Adrenal gland (tissue), 12 donors: ENCODE results near the gene TPSD1. TPM values are rescaled to one million over a fixed set of nuclear protein-coding genes. Genes with fewer than 3 reads are reported as not detected.

Source experiments
- DNase-seq, 7 donors: peaks; one replicate each; pipeline ENCODE4 v3.0.0-alpha.2; 2019 to 2020
- H3K27ac ChIP-seq, 5 donors: fragments of 200-600 bp; sonication (generic) in 4 of 5; 1 replicate in 3 of 5; 2 replicates in 2 of 5; pipeline versions ENCODE4 v1.5.1 to v1.8.0; 2016 to 2020; ENCODE audit warnings: mild to moderate bottlenecking in 1 of 5
- H3K27me3 ChIP-seq: fragments of 200-600 bp; 2 replicates; pipeline ENCODE4 v1.8.0; 2021
- H3K36me3 ChIP-seq, 2 donors: fragments of 200-600 bp; replicated peaks in 1 of 2; 1 replicate in 1 of 2; 2 replicates in 1 of 2; pipeline versions ENCODE4 v1.5.1 to v1.8.0; 2018 to 2022
- H3K4me1 ChIP-seq, 2 donors: fragments of 200-600 bp; replicated peaks in 1 of 2; 1 replicate in 1 of 2; 2 replicates in 1 of 2; pipeline versions ENCODE4 v1.5.1 to v1.8.0; 2018 to 2021
- H3K4me3 ChIP-seq, 4 donors: fragments of 200-600 bp; sonication (generic) in 3 of 4; one replicate each; pipeline ENCODE4 v1.5.1; 2016 to 2018
- H3K9me3 ChIP-seq, 3 donors: fragments of 200-600 bp; sonication (generic) in 1 of 3; replicated peaks in 1 of 3; 1 replicate in 2 of 3; 2 replicates in 1 of 3; pipeline versions ENCODE4 v1.5.1 to v1.8.0; 2016 to 2021
- POLR2A ChIP-seq, 2 donors: fragments of 450-650 bp; IDR thresholded peaks; one replicate each; pipeline ENCODE4 v1.6.1; 2017; ENCODE audit warnings: antibody characterized with exemption in 2 of 2, mild to moderate bottlenecking in 2 of 2, moderate library complexity in 1 of 2
- WGBS, 4 donors: extraction: QIAGEN DNeasy Blood & Tissue Kit in 2 of 4; methylation state at CpG; one replicate each; pipeline versions ENCODE4 v1.1.5 to v1.1.7; 2013 to 2017; 5-methylcytosine and 5-hydroxymethylcytosine counted together
- intact Hi-C, 2 donors: fragments of 100-400 bp; cut with DNase I; formaldehyde crosslinking; loops; one replicate each; pipeline versions ENCODE4 v1.14.1 to v1.15.0; 2022 to 2023
- polyA plus RNA-seq, 3 donors: library from polyadenylated mRNA; stranded (reverse); fragments of 200-250 nt in 2 of 3; fragments of 350-450 nt in 1 of 3; fragmentation: Illumina TruSeq in 1 of 3; extraction: RNeasy Lipid Tissue Mini Kit (QIAGEN cat#74804) in 1 of 3; gene quantifications; one replicate each; pipeline ENCODE4 v1.2.3, GENCODE V29; 2013 to 2014
- total RNA-seq, 9 donors: library from RNA; depleted of rRNA in 4 of 9; stranded (reverse); fragments of >200 nt in 4 of 9; fragments of 120-200 nt in 1 of 9; fragmentation: NEBNext Ultra II Directional in 1 of 9; extraction: Animal tissue kit (Norgen Biotek cat#: 25700) in 1 of 9; gene quantifications; one replicate each; pipeline versions ENCODE4 v1.1.0 to v1.2.4, GENCODE V29; 2013 to 2023
- TF ChIP-seq, protein P1 (sequence below), 6 experiments: fragments of 450-650 bp in 4 of 6; fragments of 200-600 bp in 2 of 6; sonication (generic) in 1 of 6; IDR thresholded peaks; 1 replicate in 5 of 6; 2 replicates in 1 of 6; pipeline versions ENCODE4 v1.5.1 to v1.8.0; 2016 to 2021; ENCODE audit warnings: antibody characterized with exemption in 6 of 6, mild to moderate bottlenecking in 2 of 6, moderate library complexity in 1 of 6
- donor health status: healthy with polysubstance abuse.
- donor health status: Bipolar disorder and iron deficiency.
- donor health status: DM: yes; HTN: yes; CAD: no.
- donor health status: DM: no; HTN: no; CAD: no.
- donor health status: DM: no; HTN: no; CAD: no.
- donor health status: DM: yes; HTN: yes; CAD: no.

Gene TPSD1
- total and polyA plus RNA-seq, 12 donors = 0.24 TPM; not detected in 11

DNA sequence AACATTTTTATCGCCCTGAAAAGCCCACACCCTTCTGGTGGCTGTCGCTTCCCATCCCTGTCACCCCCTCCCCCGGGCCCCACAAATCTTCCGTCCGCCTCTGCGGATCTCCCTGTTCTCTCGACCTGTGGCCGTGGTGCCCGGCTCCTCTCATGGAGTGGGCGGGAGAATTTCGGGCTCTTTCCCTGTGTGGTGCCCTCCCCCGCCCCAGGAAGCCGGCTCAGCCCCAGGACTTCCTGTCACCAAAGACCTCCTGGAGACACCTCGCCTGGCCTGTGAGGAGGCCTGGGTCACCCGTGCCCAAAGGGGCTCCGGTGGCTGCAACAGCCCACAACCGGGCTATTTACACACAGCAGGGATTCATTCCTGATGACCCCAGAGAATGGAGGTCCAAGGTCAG lies 27.4 kb downstream of the TPSD1 start:
- H3K9me3 ChIP-seq = no peaks in the 10 kb centered on the region
- 62 to 66% (median 64%) methylated on average over 13 to 17 of the region's 17 CpGs for WGBS, 4 donors
- H3K27ac ChIP-seq = no peak overlapping the region
- no peaks in the 10 kb centered on the region for H3K4me1 ChIP-seq
- no peaks in the 10 kb centered on the region for H3K36me3 ChIP-seq
- H3K4me3 ChIP-seq = no peak overlapping the region
- peaks cover 23% of the 10 kb centered on the region for H3K27me3 ChIP-seq
- DNase-seq = no peak
- TF ChIP-seq, protein P1, sequence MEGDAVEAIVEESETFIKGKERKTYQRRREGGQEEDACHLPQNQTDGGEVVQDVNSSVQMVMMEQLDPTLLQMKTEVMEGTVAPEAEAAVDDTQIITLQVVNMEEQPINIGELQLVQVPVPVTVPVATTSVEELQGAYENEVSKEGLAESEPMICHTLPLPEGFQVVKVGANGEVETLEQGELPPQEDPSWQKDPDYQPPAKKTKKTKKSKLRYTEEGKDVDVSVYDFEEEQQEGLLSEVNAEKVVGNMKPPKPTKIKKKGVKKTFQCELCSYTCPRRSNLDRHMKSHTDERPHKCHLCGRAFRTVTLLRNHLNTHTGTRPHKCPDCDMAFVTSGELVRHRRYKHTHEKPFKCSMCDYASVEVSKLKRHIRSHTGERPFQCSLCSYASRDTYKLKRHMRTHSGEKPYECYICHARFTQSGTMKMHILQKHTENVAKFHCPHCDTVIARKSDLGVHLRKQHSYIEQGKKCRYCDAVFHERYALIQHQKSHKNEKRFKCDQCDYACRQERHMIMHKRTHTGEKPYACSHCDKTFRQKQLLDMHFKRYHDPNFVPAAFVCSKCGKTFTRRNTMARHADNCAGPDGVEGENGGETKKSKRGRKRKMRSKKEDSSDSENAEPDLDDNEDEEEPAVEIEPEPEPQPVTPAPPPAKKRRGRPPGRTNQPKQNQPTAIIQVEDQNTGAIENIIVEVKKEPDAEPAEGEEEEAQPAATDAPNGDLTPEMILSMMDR (IDR thresholded peaks at IDR 0.05) = no peak
- no peak for TF ChIP-seq POLR2A (IDR thresholded peaks at IDR 0.05)
- intact Hi-C loops = no loop called here

DNA sequence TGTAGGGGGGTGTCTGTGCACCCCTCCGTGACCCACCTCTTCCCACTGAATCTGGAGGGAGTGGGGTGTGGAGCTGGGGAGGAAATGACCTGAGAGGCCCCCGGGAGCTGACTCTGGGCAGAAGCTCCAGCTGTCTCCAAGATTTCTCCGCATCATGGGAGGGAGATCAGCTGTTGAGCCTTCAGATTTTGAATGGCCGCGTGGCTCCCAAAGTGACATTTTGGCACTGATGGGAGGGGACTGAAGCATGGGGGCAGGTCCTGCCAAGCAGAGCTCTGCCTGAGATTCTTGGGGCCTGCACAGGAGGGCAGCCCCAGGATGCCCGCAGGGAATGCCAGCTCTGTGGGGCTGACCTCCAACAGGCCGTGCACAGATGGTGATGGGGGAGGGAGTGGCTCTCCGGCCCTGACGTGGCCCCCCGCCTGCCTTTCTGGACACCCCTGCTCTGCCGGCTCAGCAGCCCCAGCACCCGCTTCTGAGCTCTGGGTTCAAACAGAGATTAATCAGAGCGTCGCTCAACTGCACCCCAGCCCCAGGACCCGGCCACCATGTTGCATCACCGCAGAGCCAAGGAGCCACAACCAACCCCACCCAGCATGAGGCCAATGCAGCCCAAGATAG lies 28.2 kb downstream of the TPSD1 start:
- H3K27me3 ChIP-seq = peaks cover 31% of the 10 kb centered on the region
- H3K36me3 ChIP-seq = no peaks in the 10 kb centered on the region
- intact Hi-C loops = no loop called here
- TF ChIP-seq POLR2A (IDR thresholded peaks at IDR 0.05) = no peak
- no peaks in the 10 kb centered on the region for H3K4me1 ChIP-seq
- no peak for DNase-seq
- no peak overlapping the region for H3K27ac ChIP-seq
- H3K9me3 ChIP-seq = no peaks in the 10 kb centered on the region
- 70 to 84% (median 75%) methylated on average over 9 to 16 of the region's 16 CpGs; no CpG with 5 or more reads in 1 of the 4 donors for WGBS, 4 donors
- no peak overlapping the region for H3K4me3 ChIP-seq

DNA sequence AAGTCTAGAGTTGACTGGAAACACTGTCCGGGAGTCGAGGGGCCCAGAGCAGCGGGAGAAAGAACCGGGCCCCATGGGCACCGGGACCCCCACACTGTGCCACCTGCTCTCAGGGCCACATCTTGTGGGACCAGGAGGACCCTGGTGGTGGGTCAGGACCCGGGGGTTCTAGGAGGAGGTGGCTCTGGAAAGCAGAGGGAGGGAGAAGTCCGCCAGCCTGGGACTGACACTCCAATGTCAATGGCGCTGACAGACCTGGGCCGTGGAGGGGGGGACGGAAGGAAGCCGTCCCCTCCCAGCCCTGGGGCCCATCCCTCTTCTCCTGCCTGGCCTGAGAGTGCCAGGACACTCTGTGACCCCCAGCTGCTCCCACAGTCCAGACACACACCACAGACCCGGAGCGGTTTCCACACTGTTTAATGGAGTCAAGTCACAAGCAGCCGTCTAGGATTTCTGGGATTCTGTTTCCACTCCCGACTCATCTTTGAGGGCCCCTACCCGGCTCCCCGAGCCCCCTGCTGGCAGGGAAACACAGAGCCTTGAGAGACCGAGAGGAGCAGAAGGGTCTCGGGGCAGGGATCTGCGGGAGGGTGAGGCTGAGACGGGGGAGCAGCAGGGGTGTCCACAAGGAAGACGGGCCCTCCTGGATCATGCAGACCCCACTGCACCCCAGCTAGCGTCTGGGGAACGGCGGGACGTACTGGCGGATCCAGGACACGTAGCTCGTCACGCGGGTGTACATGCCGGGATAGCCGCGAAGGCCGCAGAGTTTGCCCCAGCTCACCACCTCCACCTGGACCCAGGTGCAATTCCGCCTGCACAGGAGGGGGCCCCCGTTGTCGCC lies 30.0 kb downstream of the TPSD1 start:
- H3K9me3 ChIP-seq = no peaks in the 10 kb centered on the region
- no peak overlapping the region for H3K27ac ChIP-seq
- no peak for TF ChIP-seq POLR2A (IDR thresholded peaks at IDR 0.05)
- TF ChIP-seq, protein P1 (IDR thresholded peaks at IDR 0.05) = no peak
- H3K27me3 ChIP-seq = peaks cover 40% of the 10 kb centered on the region
- intact Hi-C loops = no loop called here
- WGBS, 4 donors = 67 to 81% (median 74%) methylated on average over 12 to 38 of the region's 38 CpGs
- no peak overlapping the region for H3K4me3 ChIP-seq
- no peak for DNase-seq
- no peaks in the 10 kb centered on the region for H3K36me3 ChIP-seq
- H3K4me1 ChIP-seq = no peaks in the 10 kb centered on the region

DNA sequence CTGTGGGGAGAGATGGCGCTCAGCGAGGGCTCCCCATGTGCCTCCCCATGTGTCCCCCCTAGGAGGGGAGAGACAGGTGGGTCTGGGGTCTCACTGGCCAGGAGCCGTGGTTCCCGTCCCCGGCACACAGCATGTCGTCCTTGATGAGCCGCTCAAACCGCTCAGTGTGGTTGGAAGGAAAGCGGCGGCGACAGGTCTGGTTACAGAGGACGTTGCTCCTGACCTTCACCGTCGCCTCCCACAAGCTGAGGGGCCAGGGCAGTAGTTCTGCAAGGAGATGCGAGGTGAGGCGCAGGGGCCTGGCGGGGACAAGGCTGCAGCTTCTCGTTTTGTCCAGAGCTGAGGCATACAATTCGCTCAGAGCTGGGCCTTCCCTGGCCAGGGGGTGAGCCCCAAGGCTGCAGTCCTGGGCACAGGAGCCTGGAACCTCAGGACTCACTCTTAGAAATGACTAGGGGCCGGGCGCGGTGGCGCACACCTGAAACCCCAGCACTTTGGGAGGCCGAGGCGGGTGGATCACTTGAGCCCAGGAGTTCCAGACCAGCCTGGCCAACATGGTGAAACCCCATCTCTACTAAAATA lies 30.7 kb downstream of the TPSD1 start:
- 63 to 73% (median 65%) methylated on average over 14 to 25 of the region's 25 CpGs for WGBS, 4 donors
- H3K27ac ChIP-seq = no peak overlapping the region
- H3K4me3 ChIP-seq = no peak overlapping the region
- H3K36me3 ChIP-seq = no peaks in the 10 kb centered on the region
- intact Hi-C loops = no loop called here
- no peaks in the 10 kb centered on the region for H3K4me1 ChIP-seq
- H3K27me3 ChIP-seq = peaks cover 40% of the 10 kb centered on the region
- TF ChIP-seq POLR2A (IDR thresholded peaks at IDR 0.05) = no peak
- TF ChIP-seq, protein P1 (IDR thresholded peaks at IDR 0.05) = no peak
- H3K9me3 ChIP-seq = no peaks in the 10 kb centered on the region
- DNase-seq = no peak
